Erythroblast (primary cell): Measurements from ENCODE around the gene CALML6.

Experiments
- GATA1 ChIP-seq: IDR thresholded peaks from 2 replicates; pipeline ENCODE4 v1.6.1; 2011; ENCODE audit warnings: low read depth, mild to moderate bottlenecking, control low read depth, low read length, moderate library complexity
- POLR2A ChIP-seq: IDR thresholded peaks from 2 replicates; pipeline ENCODE4 v1.6.1; 2011; ENCODE audit warnings: mild to moderate bottlenecking, low read length

GRCh38 chr1:1893291-1893985 is 21.6 kb upstream of the CALML6 start:
- TF ChIP-seq POLR2A (no peak), GATA1 (no peak)
